Erythroblast (primary cell): ENCODE data around the gene C5.

ENCODE experiments used
- GATA1 ChIP-seq: IDR thresholded peaks from 2 replicates; pipeline ENCODE4 v1.6.1; 2011; ENCODE audit warnings: low read depth, mild to moderate bottlenecking, control low read depth, low read length, moderate library complexity
- POLR2A ChIP-seq: IDR thresholded peaks from 2 replicates; pipeline ENCODE4 v1.6.1; 2011; ENCODE audit warnings: mild to moderate bottlenecking, low read length

DNA sequence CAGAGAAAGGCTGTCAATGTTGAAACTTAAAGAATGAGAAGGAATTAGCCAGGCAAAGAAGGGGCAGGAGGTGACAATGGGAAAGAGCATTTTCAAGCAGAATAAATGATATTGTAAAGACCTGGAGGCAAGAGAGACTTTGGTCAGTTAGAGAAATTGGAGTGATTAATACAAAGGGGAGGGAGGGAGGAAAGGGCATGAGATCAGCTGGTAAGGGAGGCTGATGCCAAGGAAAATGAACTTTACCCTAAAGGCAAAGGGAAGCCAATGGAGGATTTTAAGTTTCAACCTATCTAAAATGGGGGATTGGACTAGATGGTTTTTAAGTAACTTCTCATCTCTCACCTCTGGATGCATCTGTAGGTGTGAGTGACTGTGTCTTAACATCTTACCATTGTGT lies 23.3 kb downstream of the C5 start:
- TF ChIP-seq POLR2A (no peak), GATA1 (no peak)
